Measurements from ENCODE around the gene HERC2.

The HERC2 gene

DNA sequence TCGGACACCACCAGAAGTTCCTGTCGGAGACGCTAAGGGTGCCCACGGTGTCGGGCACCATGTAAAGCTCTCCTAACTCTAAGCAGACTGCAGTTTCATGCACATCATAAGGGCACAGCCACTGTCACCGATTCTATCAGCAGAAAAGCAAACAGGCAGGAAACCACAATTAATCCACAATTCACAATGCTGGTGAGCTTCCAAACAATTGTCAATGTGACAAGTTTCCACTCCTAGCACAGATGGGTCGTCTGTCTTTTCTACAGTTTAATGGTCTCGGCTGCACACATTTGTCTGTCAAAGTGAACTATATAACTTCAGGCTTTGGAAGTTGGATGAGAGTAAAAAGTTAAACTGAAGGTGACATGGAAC, 214.1 kb downstream of the HERC2 start:
- DNase-seq, result no peak

DNA sequence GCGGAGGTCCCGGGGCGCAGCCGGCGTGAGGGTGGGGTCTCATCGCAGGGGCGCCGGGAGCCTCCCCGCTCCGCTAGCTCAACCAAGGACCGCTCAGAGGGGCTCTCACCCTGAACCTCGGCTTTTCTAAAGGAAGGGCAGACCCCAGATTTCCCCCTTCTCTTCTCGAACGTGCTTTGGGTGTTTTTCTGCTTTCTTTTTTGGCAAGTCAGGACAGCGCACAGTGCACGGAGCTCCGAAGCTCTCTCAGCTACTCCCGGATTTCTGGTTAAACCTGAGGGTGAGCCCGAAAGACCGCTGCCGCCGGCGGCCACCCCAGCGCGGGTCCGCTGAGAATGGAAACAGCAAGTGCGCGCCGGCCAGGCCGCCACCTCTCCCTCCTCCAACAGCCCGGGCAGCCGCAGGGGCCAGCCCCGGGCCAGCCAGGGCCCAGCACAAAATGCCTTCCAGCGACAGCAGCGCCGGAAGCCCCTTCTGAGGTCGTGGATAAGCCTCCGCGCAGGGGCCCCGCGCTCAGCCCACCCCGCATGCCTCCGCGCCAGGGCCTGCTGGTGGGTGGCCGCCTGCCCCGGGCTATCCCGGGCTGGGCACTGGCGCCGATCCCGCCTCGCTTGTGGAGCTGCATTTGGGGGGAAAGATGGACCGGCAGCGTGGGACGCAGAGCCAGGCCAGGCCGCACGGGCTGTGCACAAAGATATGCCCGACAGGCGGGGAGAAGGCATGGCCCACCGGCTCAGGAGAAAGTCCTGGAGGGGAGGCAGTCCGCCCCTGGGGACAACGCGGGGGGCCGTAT, 214.7 kb downstream of the HERC2 start:
- no peak for DNase-seq

DNA sequence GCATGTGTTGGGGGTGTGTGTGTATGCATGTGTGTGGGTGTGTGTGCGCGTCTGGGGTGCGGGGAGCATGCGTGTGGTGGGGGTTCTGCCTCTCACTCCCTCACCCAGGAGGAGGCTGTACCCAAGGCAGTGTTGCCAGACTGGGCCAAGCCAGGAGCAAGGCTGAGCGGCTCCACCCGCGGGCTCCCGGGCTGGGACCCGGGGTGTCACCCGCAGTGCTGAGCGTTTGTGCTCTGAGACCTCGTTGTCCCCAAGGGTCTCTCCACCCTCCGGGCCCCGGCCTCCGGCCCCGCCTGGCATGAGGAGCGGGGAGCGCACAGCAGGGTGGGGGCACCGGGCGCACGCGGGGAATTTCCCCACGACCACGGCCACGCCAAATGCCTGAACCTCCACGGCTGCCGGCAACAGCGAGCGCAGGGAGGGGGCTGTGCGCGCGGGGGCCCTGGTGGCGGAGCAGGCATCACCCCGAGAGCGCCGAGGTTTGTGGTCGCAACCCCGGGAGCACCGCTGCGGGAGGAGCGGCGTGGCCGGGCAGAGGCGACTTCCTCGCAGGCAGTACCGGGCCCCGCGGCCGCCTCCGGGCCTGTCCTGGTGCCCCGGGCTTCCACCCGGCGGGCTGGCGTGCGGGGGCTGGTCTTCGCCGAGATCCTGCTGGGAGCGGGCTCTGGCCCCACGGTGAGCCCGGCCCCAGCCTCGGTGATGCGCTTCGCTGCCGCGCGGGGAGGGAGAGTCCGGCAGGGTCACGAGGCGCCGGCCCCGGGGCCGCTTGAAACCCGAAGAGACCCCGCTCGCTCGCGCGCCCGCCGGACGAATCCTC, 215.5 kb downstream of the HERC2 start:
- DNase-seq, result peak; percentile 28

DNA sequence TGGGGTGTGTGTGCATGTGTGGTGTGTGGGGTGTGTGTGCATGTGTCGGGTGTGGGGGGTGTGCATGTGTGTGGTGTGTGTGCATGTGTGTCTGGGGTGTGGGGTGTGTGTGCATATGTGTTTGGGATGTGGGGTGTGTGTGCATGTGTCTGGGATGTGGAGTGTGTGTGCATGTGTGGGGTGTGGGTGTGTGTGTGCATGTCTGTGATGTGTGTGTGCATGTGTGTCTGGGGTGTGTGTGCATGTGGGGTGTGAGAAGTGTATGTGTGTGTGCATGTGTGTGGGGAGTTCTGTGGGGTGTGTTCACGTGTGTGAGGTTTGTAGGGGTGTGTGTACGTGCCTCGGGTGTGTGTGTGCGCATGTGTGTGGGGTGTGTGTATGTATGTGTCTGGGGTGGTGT, 216.2 kb downstream of the HERC2 start:
- no peak for DNase-seq

DNA sequence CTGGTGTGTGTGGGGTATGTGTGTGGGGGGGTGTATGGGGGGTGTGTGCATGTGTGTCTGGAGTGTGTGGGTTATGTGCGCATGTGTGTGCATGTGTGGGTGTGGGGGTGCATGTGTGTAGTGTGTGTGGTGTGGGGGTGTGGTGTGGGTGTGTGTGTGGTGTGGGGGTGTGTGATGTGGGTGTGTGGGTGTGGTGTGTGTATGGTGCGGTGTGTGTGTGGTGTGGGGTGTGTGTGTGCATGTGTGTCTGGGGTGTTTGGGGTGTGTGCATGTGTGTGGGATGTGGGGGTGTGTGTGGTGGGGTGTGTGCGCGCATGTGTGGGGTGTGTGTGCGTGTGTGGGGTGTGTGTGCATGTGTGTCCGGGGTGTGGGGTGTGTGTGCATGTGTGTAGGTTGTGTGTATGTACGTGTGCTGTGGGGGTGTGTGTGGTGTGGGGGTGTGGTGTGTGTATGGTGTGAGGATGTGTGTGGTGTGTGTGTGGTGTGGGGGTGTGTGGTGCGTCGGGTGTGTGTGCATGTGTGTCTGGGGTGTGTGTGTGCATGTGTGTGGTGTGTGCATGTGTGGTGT, 216.7 kb downstream of the HERC2 start:
- DNase-seq, result no peak

DNA sequence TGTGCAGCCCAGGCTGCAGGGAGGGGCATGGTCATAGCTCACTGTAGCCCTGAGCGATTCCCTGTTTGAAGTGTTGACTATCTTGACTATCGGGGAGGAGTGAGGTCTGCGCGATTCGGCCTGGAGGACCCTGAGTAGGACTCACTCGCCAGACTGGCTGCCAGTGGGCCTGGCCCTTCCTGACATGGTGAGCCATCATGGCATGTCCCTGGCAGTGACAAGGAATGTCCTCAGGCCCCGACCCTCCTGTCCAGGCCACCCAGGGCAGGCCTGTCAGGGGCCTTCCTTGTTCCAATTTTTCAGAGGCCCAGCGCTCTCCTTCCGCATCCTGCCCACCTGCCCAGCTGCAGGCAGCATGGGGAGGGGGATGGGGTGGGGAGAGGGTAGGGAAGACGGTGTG, 217.7 kb downstream of the HERC2 start:
- no peak for DNase-seq

DNA sequence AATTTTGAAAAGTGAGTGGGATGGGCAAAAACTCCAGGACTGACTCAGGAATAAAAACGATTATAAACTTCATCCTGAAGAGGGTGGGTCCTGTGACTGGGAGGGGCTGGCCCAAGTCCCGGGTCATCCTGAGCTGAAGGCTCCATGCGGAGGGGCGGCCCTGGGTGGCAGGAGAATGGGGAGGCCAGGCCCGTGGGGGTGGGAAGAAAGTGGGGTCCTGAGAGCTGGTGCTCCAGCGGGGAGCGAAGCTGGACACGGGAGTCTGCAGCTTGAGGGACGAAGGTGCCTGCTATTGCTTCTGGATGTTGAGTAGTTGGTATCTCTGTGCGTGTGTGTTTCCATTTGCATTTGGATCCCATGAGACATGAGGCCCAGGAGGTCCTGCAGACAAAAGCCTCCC, 218.1 kb downstream of the HERC2 start:
- no peak for DNase-seq

DNA sequence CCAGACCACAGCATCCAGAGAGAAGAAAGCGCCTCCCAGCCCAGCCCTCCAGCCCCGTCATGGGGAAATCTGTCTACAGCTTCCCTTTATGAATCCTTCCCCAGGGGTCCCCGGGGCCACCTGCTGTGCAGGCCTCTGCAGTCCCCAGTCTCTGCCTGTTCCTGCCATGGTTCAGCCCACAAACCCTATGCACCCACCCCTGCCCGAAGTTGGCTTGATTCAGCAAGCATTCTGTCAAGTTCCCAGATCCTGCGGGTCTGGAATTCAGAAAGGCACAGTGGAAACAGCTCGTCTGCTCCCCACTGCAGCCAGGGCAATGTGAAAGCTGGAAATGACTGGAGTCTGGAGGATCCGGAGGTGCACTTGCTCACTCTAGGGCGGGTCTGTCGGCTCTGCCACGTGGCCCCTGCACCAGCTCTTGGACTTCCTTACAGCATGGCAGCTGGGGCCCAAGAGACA, 220.0 kb downstream of the HERC2 start:
- no peak for DNase-seq

DNA sequence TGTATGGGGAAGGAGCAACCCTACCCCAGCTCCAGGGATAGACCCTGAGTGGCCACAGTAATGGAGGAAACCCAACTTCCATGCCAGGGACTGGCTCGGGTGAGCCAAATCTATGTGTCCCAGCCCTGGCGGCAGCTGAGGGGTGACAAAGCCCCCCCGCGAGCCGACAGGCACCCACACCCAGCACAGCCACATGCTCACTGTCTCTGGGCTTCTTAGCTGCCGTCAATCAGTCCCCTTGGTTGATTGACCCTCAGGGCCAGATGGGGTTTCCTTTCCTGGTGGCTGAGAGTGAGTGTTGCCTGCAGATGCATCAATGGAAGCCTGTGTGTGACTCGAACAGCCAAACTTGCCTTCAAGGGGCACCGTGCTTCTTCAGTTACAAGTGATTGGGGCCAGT, 220.8 kb downstream of the HERC2 start:
- DNase-seq, result no peak

DNA sequence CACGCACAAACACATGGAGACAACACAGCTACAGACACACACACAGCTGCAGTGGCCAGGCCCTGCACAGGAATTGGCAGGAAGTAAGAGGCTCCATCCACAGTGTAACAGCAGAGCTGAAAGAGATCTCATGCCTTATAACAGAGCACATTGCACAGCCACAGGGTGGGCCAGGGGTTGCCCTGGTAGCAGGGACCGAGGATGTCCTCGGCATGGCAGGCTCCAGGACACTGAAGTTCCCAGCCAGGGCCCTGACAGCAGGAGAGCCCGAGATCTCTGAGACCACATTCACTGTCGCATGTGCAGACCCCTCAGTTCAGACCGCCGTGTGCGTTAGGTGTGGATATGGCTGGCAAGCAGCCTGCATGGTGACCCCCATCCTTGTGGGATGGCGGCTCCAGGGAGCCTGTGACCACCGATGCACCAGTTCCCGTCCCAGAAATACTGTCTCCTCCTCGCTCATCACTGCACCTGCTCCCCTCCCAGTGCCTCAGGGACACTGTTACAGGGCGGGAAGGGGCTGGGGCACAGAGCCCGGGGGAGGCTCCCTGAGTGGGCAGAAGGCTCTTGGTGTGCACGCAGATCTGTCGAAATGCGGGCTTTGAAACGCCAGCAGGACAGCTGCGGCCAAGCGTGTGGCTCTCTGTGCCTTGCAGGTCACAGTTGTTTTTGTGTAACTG, 221.3 kb downstream of the HERC2 start:
- no peak for DNase-seq

DNA sequence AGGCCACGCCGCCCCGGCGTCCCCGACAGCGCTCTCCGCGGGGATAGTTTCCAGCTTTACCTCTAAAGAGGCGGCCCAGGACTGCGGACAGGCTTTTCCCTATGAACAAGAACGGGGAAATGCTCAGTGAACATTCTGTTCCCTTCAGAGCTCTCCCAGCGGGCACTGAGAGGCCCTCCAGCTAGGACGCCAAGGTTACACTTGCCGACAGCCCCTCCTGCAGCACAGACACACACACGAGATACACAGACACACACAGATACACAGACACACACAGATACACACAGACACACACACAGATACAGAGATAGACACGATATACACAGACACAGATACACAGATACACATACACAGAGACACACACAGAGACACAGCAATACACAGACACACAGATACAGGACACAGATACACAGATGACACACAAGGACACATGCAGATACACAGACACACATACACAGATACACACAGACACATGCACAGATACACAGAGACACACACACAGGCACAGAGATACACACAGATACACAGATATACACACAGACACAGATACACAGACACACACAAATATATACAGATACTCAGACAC, 222.3 kb downstream of the HERC2 start:
- no peak for DNase-seq

DNA sequence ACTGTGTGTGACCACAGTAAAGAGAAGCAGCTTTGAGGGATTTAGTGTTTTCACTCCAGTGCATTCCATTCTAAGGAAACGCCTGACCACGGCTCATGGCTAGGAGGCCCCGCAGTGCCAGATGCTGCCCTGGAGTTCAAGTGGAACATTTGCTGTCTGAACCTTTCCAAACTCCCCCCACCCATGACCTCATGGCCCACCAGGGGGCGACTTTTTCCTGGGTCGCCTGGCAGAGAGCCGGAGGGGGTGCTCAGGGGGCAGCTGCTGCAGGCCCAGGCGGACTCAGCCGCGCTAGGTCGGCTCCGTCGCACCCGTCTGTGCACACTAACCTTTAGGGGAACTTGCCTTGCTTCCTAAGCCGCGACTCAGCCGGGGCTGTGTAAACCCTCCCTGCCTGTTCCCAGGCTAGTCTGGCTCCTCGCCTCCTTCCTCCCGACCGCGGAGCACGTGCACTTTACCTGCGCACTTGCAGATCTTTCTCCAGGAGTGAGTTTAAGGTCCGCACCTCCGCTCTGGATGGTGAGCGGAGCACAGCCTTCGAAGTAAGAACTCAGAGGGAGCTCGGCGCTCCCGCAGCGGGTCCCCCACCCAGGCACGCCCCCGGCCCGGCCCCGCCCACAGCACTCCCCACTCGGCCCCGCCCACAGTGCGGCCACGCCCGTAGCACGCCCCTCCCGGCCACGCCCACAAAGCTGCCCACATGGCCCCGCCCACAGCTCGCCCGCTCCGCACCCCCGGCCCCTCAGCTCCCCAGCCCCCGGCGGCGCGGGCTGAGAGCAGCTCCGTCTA, 223.0 kb downstream of the HERC2 start, which contains the start of gene OCA2:
Gene OCA2, minus strand, starts transcription at position 550 of the 789 bp plus-strand sequence. CDS start 17,441 bp downstream, outside the sequence.
- peak; percentile 59 for DNase-seq

DNA sequence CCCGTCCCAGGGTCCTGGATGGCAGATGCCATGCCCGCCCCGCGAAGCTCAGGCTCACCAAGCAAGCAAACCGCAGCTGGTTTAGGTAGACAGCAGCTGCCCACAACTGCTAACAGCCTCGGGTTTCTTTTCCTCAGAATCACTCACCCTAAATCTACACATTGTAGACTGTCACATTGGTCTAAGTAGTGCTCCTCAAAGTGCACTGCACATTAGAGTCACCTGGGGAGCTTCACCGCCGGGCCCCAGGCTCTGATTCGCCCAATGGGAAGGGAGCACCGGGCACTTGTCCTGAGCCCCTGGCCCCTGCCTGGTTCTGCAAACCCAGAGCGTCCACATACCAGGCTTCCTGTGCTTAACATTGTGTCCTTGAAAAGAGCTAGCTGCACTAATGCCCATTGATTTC, 223.6 kb downstream of the HERC2 start:
- no peak for DNase-seq

DNA sequence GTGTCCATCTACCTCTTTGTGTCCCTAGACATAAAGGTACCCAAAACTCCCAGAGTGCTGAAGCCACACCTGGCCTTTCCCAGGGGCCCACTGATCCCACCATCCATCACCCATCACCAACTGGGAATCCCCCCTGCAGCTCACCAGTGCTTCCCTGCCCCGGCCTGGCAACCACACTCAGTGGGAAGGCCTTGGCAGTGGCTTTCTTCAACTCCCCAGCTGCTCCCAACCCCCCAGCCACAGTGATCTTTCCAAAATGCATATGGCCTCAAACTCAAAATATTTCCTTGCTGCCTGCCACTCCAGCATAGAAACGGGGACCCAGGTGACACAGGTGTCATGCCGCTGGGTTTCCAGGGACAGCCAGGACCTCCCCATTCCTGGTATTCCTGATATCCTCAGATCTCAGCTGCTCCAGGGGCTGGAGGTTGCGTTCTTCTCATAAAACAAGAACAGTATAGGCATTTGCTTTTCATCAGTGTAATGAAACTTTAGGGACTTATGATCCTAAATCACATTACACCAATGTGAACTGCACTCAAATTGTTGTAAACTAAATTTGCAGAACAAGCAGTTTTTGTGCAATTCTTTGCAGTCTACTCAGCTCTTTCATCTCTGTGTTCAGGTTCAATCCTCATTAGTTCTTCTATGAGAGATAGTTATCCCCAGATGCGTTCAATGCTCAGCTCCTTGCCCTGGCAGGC, 224.2 kb downstream of the HERC2 start:
- no peak for DNase-seq

DNA sequence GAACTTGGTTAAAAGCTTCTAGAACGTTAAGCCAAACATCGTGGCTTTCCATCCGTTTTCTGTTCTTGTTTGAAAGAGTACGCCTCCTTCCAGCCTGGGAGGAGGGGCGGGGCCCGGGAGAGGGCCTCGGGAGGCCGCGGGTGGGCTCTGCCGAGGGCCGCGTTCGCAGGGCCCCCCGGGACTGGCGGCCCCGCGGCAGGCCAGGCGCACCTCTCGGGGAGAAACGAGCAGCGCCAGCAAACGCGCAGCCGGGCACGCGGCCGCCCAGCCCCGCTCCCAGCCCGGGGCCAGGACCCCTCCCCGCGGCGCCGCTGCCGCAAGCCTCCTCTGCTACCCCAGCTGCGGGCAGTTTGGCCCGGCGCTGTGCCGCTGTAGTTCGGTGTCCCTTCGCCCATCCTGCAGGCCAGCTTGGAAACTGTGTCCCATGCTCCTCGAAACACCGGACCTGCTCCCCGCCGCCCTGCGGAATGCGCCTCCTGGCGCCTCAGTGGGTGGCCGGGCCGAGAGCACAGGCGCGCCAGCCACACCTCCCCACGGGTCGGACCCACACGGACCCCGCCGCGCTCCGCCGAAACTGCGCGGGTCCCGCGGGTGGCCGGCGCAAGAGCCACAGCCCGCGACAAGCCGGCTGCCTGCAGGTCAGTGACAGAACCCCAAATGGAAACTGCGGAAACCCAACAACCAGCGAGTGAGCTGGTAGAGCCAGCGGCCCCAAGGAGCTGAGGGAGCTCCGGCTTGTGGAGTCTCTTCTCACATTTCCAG, 225.1 kb downstream of the HERC2 start:
- no peak for DNase-seq

DNA sequence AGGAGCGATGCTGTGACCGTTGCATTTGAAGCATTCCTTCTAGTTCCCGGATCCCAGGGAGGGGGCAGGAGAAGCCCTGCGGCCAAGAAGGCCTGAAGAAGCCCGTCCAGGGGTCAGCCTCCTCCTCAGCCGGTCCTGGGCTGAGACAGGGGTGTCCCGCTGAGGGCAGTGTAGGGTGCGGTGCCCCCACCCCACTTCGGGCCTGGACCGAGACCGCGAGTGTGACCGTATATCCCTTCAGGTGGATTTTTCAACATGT, 225.6 kb downstream of the HERC2 start:
- no peak for DNase-seq

DNA sequence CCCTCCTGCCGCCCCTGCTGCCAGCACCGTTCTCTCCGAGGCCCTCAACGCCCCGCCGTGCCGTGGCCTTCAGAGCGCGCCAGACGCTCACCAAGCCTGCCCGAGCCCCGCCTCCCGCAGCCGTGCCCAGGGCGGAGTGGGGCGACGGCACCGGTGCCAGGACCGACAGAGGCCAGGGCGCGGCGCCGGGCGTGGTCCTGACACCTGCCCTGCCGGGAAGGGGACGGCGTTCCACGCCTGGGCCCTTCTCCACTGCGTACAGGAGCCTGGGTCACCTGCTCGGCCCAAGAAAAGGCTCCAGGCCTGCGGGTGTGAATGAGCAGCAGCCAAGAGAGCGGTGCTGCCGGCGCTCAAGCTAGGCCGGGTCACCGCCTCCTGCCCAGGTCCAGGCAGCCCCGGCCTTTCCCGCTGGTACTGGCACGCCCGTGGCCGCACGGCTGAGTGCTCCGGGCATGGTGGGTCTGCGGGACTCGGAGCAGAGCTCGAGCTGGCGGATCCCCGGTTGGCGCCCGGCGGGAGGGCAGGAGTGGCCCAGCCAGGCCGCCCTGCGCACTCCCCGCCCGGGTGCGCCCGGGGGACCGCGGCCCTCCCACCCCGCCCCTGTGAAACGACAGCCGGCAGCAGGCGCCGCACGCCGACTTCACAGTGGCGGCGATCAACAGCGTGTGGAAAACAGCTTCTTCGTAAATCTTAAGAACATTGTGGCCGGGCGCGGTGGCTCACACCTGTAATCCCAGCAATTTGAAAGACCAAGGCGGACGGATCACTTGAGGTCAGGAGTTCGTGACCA, 227.1 kb downstream of the HERC2 start:
- peak; percentile 29 for DNase-seq

DNA sequence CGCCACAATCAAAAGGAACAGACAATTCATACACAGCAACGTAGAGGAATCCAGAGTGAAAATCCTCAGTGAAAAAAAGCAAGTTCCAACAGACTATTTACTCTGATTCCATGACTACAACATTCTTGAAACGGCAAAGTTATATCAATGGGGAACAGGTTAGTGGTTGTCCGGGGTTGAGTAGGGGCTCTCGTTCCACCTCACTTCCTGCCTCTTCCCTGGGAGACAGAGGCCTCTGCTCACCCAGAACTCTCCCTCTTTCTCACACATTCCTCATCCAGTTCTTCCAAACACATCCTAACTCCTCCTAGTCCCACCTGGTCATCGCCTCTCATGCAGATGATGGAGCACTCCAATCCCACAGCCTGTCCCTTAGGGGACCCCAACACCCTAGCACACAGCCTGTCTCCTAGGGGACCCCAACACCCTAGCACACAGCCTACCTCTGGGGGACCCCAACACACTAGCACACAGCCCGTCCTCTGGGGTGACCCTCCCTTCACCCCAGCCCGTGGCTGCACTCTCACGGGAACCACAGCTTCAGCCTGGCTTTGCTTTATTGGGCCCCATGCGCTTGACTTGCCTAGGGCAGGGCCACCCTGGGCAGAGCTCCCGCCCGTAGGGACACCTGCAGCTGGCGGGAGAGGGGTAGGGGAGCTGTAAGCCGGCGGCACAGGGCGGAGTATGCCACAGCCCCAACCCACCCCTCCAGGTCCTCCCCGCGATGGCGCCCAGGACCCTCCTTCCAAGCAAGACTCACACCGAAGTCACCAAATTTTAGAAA, 228.0 kb downstream of the HERC2 start:
- DNase-seq, result no peak

DNA sequence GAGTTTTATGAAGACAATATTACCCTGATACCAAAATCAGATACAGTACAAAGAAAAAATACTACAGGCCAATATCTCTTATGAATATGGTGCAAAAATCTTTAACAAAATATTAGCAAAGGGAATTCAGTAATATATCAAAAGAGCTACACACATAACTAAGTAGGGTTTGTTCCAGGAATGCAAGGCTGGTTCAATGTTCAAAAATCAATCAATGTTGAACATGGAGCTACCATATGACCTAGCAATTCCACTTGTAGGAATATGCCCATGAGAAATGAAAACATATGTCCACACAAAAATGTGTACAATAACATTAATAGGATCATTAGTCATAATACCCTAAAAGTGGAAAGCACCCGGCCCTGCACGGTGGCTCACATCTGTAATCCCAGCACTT, 230.7 kb downstream of the HERC2 start:
- no peak for DNase-seq

All from activated naive CD4-positive, alpha-beta T cell treated with Interleukin-2 at 50 U/mL for 16 hours (primary cell).